DND-41 (cell line): ENCODE results near the gene AHNAK2.

Source experiments
- EZH2 ChIP-seq: IDR thresholded peaks from 3 replicates; pipeline ENCODE4 v1.6.1; 2012; ENCODE audit warnings: borderline replicate concordance, low read depth, mild to moderate bottlenecking, moderate library complexity, low read length, inconsistent platforms; ENCODE audit not compliant: severe bottlenecking
- TF ChIP-seq, protein P1 (sequence below): IDR thresholded peaks from 2 replicates; pipeline ENCODE4 v1.5.1; 2012; ENCODE audit warnings: borderline replicate concordance, low read length, moderate library complexity, mild to moderate bottlenecking; ENCODE audit not compliant: poor library complexity, severe bottlenecking; ENCODE audit errors: extremely low read depth

DNA sequence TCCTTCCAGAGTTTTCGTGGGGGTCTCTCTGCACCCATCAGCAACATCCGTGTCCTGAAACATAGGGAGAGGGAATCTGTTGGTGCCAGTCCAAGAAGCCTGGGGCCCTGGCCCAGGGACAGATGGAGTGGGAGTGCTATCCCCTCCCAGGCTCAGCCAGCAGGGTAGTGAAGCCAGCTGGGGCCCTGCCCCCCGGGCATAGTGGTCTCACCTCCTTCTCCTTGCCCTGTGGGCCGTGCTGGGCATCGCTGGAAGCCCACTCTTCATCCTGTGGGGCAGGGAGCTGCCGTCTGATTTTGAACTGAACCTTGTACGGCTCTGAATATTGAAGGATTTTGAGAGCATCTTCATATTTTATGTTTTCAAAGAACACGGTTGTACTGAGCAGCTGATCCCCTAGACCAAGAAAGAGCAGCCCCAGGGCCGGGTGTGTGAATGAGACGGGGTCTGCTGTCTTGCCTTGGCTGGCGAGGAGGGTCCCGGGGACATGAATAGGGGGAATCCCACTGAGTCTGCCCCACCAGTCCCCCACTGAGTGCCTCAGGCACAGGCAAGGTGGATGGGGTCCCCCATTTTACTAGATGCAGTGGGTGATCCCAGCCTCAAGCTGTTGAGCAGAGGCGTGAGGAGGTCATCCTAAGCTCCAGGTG is 23.3 kb downstream of the AHNAK2 start:
- TF ChIP-seq EZH2, result no peak
- TF ChIP-seq, protein P1, sequence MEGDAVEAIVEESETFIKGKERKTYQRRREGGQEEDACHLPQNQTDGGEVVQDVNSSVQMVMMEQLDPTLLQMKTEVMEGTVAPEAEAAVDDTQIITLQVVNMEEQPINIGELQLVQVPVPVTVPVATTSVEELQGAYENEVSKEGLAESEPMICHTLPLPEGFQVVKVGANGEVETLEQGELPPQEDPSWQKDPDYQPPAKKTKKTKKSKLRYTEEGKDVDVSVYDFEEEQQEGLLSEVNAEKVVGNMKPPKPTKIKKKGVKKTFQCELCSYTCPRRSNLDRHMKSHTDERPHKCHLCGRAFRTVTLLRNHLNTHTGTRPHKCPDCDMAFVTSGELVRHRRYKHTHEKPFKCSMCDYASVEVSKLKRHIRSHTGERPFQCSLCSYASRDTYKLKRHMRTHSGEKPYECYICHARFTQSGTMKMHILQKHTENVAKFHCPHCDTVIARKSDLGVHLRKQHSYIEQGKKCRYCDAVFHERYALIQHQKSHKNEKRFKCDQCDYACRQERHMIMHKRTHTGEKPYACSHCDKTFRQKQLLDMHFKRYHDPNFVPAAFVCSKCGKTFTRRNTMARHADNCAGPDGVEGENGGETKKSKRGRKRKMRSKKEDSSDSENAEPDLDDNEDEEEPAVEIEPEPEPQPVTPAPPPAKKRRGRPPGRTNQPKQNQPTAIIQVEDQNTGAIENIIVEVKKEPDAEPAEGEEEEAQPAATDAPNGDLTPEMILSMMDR, result no peak
